Muscle of leg (tissue), 11 donors: ENCODE results near the gene MDC1. TPM values are rescaled to one million over a fixed set of nuclear protein-coding genes. Genes with fewer than 3 reads are reported as not detected.
A peak's percentile ranks its signal among the peaks of the same experiment; 100 is the strongest.
"Not testable (repeated sequence)": the region's sequence is repeated elsewhere in the genome, so short reads cannot be mapped to it uniquely, and the experiment has no call there.

Experiments used
- DNase-seq: peaks from one replicate; pipeline ENCODE4 v3.0.0; 2013
- H3K27ac ChIP-seq: one replicate; pipeline ENCODE4 v1.5.1; 2013; ENCODE audit warnings: mild to moderate bottlenecking, low read length, control low read depth
- H3K27me3 ChIP-seq: one replicate; pipeline ENCODE4 v1.6.1; 2013; ENCODE audit warnings: low read length; ENCODE audit not compliant: control insufficient read depth, insufficient read depth
- H3K36me3 ChIP-seq: one replicate; pipeline ENCODE4 v1.6.1; 2013; ENCODE audit warnings: low read length; ENCODE audit not compliant: control insufficient read depth, insufficient read depth
- H3K4me1 ChIP-seq: one replicate; pipeline ENCODE4 v1.6.1; 2013; ENCODE audit warnings: low read length; ENCODE audit not compliant: control insufficient read depth, insufficient read depth
- H3K4me3 ChIP-seq: one replicate; pipeline ENCODE4 v1.5.1; 2013; ENCODE audit warnings: low read length, control low read depth
- H3K9me3 ChIP-seq: replicated peaks from 2 replicates; pipeline ENCODE4 v1.6.1; 2013; ENCODE audit warnings: low read depth, low read length; ENCODE audit not compliant: control insufficient read depth
- WGBS: methylation state at CpG from one replicate; pipeline ENCODE4 v1.1.5; 2013; ENCODE audit warnings: missing lambda C conversion rate; ENCODE audit not compliant: insufficient coverage; 5-methylcytosine and 5-hydroxymethylcytosine counted together
- polyA plus RNA-seq, 8 donors: library from polyadenylated mRNA; unstranded; fragments of 120-200 nt; gene quantifications; one replicate each; pipeline versions ENCODE4 v1.2.1 to v1.2.3, GENCODE V29; 2013; ENCODE audit warnings: inconsistent platforms in 1 of 8, low replicate concordance in 1 of 8; ENCODE audit not compliant: insufficient read length in 8 of 8, insufficient read depth in 1 of 8
- total RNA-seq: library from RNA; stranded (reverse); fragments of 120-200 nt; gene quantifications from one replicate; pipeline ENCODE4 v1.2.4, GENCODE V29; 2013

MDC1 gene
- total and polyA plus RNA-seq, 9 donors = 9.6 to 34.6 (median 24.5) TPM

DNA sequence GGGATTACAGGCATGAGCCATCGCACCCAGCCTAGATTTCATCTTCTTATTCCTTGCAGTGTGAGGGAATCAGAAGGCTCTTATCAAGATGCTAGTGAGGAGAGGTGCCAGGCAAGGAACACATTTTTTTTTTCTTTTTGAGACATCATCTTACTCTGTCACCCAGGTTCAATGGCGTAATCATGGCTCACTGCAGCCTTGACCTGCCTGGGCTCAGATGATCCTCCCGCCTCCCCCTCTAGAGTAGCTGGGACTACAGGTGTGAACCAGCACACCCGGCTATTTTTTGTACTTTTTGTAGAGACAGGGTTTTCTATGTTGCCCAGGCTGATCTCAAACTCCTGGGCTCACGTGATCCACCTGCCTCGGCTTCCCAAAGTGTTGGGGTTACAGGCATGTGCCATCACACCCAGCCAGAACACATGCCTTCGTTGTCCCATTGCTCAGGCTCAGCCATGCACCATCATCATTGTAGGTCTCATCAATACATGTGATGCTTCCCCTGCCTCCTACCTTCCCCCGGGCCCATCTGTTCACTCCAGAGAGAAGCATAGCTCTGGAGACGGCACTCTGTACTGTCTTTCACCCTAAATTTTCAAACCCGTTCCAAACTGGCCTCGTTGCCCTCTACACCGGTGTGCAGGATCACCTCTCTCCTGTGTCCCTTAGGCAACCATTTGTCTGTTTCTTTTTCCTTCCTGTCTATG, 15.3 kb upstream of the MDC1 start:
- Histone ChIP-seq H3K36me3 (peaks cover 79% of the 10 kb centered on the region), H3K27me3 (no peaks in the 10 kb centered on the region), H3K9me3 (no peaks in the 10 kb centered on the region), H3K4me3 (no peak overlapping the region), H3K4me1 (peaks cover 5% of the 10 kb centered on the region), H3K27ac (no peak overlapping the region)
- 92% methylated on average over 9 of the region's 12 CpGs for WGBS
- no peak for DNase-seq

- peak; percentile 59 for DNase-seq
- H3K27ac ChIP-seq = peak overlapping the region; percentile 7
- peaks cover 74% of the 10 kb centered on the region for H3K36me3 ChIP-seq
- peaks cover 6% of the 10 kb centered on the region for H3K4me1 ChIP-seq
- no peaks in the 10 kb centered on the region for H3K9me3 ChIP-seq
- no peaks in the 10 kb centered on the region for H3K27me3 ChIP-seq
- no peak overlapping the region for H3K4me3 ChIP-seq
- WGBS = 9% methylated on average over 3 of the region's 30 CpGs
These were observed 13.7 kb upstream of the MDC1 start for GRCh38 chr6:30730601-30731435.

DNA sequence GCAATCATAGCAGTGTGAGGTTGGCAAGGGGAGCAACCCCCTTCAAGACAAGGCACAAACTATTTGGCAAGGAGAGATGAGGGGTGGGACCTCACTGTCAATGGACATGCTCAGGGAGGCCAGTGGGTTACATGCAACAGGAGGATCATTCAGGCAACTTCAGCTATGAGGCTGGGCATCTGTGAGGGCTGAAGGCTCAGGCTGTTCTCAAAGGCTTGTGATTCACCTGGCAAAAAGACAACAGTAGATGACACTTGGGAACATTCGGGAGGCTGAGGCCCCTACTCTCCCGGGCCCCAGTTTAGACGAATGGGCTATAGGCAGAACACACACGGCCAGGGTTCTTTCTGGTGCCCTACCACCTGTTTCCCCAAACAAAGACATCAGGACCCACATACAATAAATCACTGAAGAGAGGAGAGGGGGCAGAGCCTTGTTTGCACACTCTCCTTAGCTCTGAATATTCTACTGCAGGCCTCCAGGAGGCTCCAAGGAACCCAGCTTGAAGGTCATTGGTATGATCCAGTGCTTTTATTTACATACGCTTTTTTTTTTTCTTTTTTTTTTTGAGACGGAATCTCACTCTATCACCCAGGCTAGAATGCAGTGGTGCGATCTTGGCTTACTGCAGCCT, 11.0 kb upstream of the MDC1 start:
- Histone ChIP-seq H3K36me3 (peaks cover 79% of the 10 kb centered on the region), H3K4me1 (peaks cover 12% of the 10 kb centered on the region), H3K9me3 (no peaks in the 10 kb centered on the region), H3K27ac (no peak overlapping the region), H3K27me3 (no peaks in the 10 kb centered on the region), H3K4me3 (no peak overlapping the region)
- 83% methylated on average over 1 of the region's 7 CpGs for WGBS
- no peak for DNase-seq

- peaks cover 80% of the 10 kb centered on the region for H3K36me3 ChIP-seq
- peaks cover 18% of the 10 kb centered on the region for H3K4me1 ChIP-seq
- H3K27ac ChIP-seq = no peak overlapping the region
- no peak for DNase-seq
- H3K4me3 ChIP-seq = no peak overlapping the region
- H3K27me3 ChIP-seq = no peaks in the 10 kb centered on the region
- WGBS = no CpG with 5 or more reads among the region's 11 CpGs
- no peaks in the 10 kb centered on the region for H3K9me3 ChIP-seq
These were observed 9.7 kb upstream of the MDC1 start for GRCh38 chr6:30726506-30727413.

GRCh38 chr6:30725713-30726505, 8.8 kb upstream of the MDC1 start:
- no peaks in the 10 kb centered on the region for H3K27me3 ChIP-seq
- H3K9me3 ChIP-seq = no peaks in the 10 kb centered on the region
- no peak overlapping the region for H3K4me3 ChIP-seq
- WGBS = no CpG with 5 or more reads among the region's 3 CpGs
- peaks cover 77% of the 10 kb centered on the region for H3K36me3 ChIP-seq
- peaks cover 18% of the 10 kb centered on the region for H3K4me1 ChIP-seq
- no peak overlapping the region for H3K27ac ChIP-seq
- no peak for DNase-seq

GRCh38 chr6:30724906-30725667, 8.0 kb upstream of the MDC1 start:
- Histone ChIP-seq H3K9me3 (no peaks in the 10 kb centered on the region), H3K27ac (no peak overlapping the region), H3K27me3 (no peaks in the 10 kb centered on the region), H3K36me3 (peaks cover 69% of the 10 kb centered on the region), H3K4me1 (peaks cover 15% of the 10 kb centered on the region), H3K4me3 (no peak overlapping the region)
- no CpG with 5 or more reads among the region's 6 CpGs for WGBS
- no peak for DNase-seq

GRCh38 chr6:30723843-30724741, 7.0 kb upstream of the MDC1 start:
- H3K4me3 ChIP-seq, DNase-seq, H3K27me3 ChIP-seq, H3K9me3 ChIP-seq, H3K27ac ChIP-seq: not testable (repeated sequence)
- peaks cover 22% of the 10 kb centered on the region for H3K4me1 ChIP-seq
- H3K36me3 ChIP-seq = peaks cover 61% of the 10 kb centered on the region
- 54% methylated on average over 13 of the region's 29 CpGs for WGBS

DNA sequence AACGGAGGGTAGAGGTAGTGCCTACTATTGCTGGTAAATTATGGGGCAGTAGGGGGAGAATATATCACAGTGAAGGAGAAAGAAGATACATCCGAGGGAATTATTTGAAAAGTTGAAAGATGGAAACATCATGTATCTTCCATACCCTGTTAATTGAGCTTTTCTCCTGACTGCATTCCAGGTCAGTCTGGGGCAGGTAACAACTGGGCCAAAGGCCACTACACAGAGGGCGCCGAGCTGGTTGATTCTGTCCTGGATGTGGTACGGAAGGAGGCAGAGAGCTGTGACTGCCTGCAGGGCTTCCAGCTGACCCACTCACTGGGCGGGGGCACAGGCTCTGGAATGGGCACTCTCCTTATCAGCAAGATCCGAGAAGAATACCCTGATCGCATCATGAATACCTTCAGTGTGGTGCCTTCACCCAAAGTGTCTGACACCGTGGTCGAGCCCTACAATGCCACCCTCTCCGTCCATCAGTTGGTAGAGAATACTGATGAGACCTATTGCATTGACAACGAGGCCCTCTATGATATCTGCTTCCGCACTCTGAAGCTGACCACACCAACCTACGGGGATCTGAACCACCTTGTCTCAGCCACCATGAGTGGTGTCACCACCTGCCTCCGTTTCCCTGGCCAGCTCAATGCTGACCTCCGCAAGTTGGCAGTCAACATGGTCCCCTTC, 6.2 kb upstream of the MDC1 start:
- peak overlapping the region; percentile 38 for H3K27ac ChIP-seq
- not testable (repeated sequence) for H3K4me3 ChIP-seq, H3K27me3 ChIP-seq, H3K9me3 ChIP-seq, DNase-seq
- peaks cover 25% of the 10 kb centered on the region for H3K4me1 ChIP-seq
- 67% methylated on average over 6 of the region's 16 CpGs for WGBS
- H3K36me3 ChIP-seq = peaks cover 57% of the 10 kb centered on the region
